Dedifferentiated amniotic fluid mesenchymal stem cell (primary cell): ENCODE results near the gene MUCL1.
"Not testable (repeated sequence)": the region's sequence is repeated elsewhere in the genome, so short reads cannot be mapped to it uniquely, and the experiment has no call there.

Experiments
- DNase-seq: peaks from one replicate; pipeline ENCODE4 v3.0.0-alpha.2; 2016; ENCODE audit errors: extremely low spot score

Gene MUCL1

GRCh38 chr12:54853933-54854538 lies at the start of gene MUCL1:
TSS of gene MUCL1 (plus strand) at chr12:54854516. CDS start at chr12:54854583, 67 bp downstream.
- peak; percentile 45 for DNase-seq

GRCh38 chr12:54821676-54822075 lies 32.6 kb upstream of the MUCL1 start:
- no peak for DNase-seq

GRCh38 chr12:54824402-54824801 lies 29.9 kb upstream of the MUCL1 start:
- no peak for DNase-seq

GRCh38 chr12:54829511-54829910 lies 24.8 kb upstream of the MUCL1 start:
- no peak for DNase-seq

GRCh38 chr12:54830199-54830598 lies 24.1 kb upstream of the MUCL1 start:
- no peak for DNase-seq

GRCh38 chr12:54831631-54832030 lies 22.7 kb upstream of the MUCL1 start:
- no peak for DNase-seq

GRCh38 chr12:54840244-54840865 lies 14.0 kb upstream of the MUCL1 start:
- no peak for DNase-seq

GRCh38 chr12:54857406-54857805 lies 3.1 kb downstream of the MUCL1 start:
- no peak for DNase-seq

- no peak for DNase-seq
These were observed 4.2 kb downstream of the MUCL1 start for GRCh38 chr12:54858562-54858961.

- DNase-seq, result no peak
These were observed 5.2 kb downstream of the MUCL1 start for GRCh38 chr12:54859502-54859901.

- no peak for DNase-seq
These were observed 7.6 kb downstream of the MUCL1 start for GRCh38 chr12:54861927-54862326.

GRCh38 chr12:54863948-54864618 lies 9.8 kb downstream of the MUCL1 start:
- no peak for DNase-seq

GRCh38 chr12:54865683-54866324 lies 11.5 kb downstream of the MUCL1 start:
- no peak for DNase-seq

- no peak for DNase-seq
These were observed 14.4 kb downstream of the MUCL1 start for GRCh38 chr12:54868690-54869089.

- DNase-seq, result no peak
These were observed 15.7 kb downstream of the MUCL1 start for GRCh38 chr12:54870048-54870447.

GRCh38 chr12:54870617-54871016 lies 16.3 kb downstream of the MUCL1 start:
- DNase-seq, result no peak

GRCh38 chr12:54879150-54879549 lies 24.8 kb downstream of the MUCL1 start:
- no peak for DNase-seq

- DNase-seq, result no peak
These were observed 25.3 kb downstream of the MUCL1 start for GRCh38 chr12:54879579-54879978.

- DNase-seq, result no peak
These were observed 27.8 kb downstream of the MUCL1 start for GRCh38 chr12:54882079-54882478.

GRCh38 chr12:54882597-54882996 lies 28.3 kb downstream of the MUCL1 start:
- not testable (repeated sequence) for DNase-seq

- not testable (repeated sequence) for DNase-seq
These were observed 34.1 kb downstream of the MUCL1 start for GRCh38 chr12:54888428-54888827.

- no peak for DNase-seq
These were observed 36.0 kb downstream of the MUCL1 start for GRCh38 chr12:54890339-54890738.
